GM21381 (cell line): ENCODE data around the gene ZNF382.
A peak's percentile ranks its signal among the peaks of the same experiment; 100 is the strongest.
"Not testable (repeated sequence)": the region's sequence is repeated elsewhere in the genome, so short reads cannot be mapped to it uniquely, and the experiment has no call there.

Experiments
- ATAC-seq: cut with Tn5 transposase; IDR thresholded peaks from one replicate; pipeline ENCODE4 v1.9.1; 2021; ENCODE audit warnings: mild to moderate bottlenecking, moderate library complexity; ENCODE audit not compliant: unreplicated experiment

Gene ZNF382

GRCh38 chr19:36605101-36605876, at the start of gene ZNF382:
TSS of gene ZNF382 (plus strand) at chr19:36605313. CDS start at chr19:36609915, 4,602 bp downstream.
- peak; percentile 65 for ATAC-seq

- no peak for ATAC-seq
These were observed 40.7 kb upstream of the ZNF382 start for GRCh38 chr19:36564391-36564790.

- no peak for ATAC-seq
These were observed 32.5 kb upstream of the ZNF382 start for GRCh38 chr19:36572593-36573019.

DNA sequence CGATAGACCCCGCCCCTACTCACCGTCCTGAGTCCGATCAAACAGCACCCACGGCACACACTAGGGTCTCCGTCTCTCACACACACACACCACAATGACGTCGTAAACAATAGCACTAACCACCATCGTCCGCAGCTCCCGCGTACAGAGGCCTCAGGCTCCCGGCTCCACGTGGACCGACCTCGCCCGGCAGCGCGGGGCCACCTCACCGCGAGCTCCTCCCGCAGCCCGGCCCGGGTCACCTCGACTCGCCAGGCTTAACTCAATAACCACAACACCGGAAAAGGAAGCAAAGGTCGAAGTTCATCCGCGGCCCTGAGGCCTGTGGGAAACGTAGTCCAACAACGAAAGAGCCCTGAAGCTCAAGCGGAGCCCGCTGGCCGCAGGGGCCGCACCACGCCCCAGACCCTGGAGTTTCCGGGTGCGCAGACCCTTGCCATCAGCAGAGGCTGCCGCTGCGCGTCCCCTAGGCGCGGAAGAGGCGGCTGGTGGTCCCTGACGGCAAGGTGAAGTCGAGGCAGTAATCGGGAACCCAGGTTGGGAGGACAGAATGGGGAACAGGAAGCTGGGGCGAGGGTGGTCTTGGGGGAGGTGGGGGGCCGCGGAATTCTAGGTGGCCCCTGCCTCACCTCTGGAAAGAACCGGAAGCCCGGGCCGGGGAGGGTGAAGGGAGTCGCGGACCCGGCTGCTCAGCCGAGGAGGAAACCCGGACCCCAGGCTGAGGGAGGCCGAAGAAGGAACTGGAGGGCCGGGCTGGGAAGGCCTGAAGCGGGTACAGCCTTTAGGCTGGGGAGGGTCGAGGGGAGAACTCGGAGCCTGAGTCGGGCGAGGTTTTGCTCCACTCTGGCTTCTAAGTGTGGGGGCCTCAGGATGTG, 31.9 kb upstream of the ZNF382 start, which contains the start of gene ZNF529:
Gene ZNF529 (minus strand): TSS at position 273 of the 875 bp plus-strand sequence. CDS start 946 bp downstream, outside the sequence.
- ATAC-seq = peak; percentile 93

GRCh38 chr19:36573895-36574720, 31.0 kb upstream of the ZNF382 start:
- no peak for ATAC-seq

- no peak for ATAC-seq
These were observed 30.4 kb upstream of the ZNF382 start for GRCh38 chr19:36574741-36575140.

GRCh38 chr19:36577271-36577996, 27.7 kb upstream of the ZNF382 start:
- ATAC-seq = no peak

DNA sequence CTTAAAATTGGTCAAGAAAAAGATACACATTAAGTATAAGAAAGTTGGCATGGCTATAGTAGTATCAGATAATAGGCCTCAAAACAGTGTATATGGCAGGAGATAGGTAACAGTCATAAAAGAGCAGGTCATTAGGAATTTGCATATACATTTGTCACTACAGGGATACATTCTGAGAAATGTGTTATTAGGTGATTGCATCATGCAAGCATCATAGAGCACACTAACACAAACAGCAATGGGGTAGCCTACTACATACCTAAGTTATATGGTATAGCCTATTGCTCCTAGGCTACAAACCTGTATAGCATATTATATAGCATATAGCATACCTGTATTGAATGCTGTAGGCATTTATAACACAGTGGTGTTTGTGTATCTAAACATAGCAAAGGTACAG, 25.9 kb upstream of the ZNF382 start:
- ATAC-seq = no peak

GRCh38 chr19:36602681-36603080, 2.4 kb upstream of the ZNF382 start:
- not testable (repeated sequence) for ATAC-seq

DNA sequence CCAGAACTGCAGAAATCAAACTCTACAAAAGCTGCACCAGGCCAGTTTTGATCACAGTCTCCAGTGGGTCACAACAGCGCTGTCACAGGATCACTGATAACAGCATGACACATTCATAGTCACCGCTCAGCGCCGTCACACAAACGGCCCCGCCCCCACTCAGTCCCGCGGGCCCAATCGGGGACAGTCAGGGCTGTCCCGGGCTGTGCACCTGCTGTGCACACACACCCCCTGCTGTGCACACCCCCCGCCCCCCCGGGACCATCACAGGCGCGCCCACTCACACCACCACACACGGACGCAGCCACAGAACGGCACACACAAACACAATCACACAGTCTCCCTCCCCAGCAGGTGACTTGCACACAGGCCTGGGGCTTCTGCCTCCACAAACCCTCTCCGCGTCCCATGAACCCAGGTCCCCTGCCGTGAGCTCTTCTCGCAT, 435 bp upstream of the ZNF382 start:
- ATAC-seq = peak; percentile 76

- ATAC-seq = no peak
These were observed 865 bp downstream of the ZNF382 start for GRCh38 chr19:36605877-36606478.

- ATAC-seq = no peak
These were observed 21.9 kb downstream of the ZNF382 start for GRCh38 chr19:36627057-36627456.

GRCh38 chr19:36635342-36635741, 30.2 kb downstream of the ZNF382 start:
- no peak for ATAC-seq

- no peak for ATAC-seq
These were observed 33.9 kb downstream of the ZNF382 start for GRCh38 chr19:36638862-36639510.

DNA sequence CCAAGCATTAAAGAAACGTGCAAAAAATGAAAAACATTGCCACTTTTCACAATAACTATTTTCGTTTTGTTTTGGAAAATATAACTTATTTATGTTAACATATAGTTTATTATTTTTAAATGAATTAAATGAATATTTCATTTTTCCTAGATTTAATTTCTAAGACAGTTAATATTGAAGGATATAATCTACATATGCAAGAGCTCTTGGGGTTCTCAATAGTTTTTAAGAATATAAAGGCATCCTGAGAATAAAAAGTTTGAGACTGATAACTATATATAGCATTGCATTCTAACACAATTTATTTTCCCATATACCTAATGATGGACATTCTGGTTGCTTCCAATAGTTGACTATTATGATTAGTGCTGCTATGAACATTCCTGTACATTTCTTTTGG, 41.6 kb downstream of the ZNF382 start:
- ATAC-seq = no peak

DNA sequence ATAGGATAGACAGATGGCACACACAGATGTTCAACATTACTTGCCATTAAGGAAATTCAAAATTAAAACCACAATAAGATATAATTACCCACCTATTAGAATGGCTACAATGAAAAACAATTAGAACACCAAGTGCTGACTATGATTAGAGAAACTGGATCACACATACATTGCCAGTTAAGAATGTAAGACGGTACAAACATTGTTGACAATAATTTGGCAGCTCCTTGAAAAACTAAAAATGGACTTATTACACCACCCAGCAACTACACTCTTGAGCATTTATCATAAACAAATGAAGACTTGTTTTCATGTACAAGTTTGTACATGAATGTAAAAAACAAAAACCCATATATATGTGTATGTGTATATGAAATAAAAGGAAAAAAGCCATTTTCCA, 47.8 kb downstream of the ZNF382 start:
- no peak for ATAC-seq

DNA sequence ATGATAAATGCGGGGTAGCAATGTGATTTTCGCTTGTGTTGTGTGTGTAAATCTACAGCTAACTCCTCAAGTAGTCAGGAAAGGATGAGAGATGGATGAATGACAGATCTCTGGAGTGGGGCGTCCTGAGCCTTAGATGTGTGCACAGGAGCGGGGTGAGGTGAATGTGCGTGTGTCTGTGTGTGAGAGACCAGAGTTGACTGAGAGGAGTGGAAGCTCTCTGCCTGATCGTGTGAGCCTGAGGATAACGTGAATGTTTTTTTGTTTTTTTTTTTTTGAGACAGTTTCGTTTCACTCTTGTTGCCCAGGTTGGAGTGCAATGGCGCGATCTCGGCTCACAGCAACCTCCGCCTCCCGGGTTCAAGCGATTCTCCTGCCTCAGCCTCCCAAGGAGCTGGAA, 60.7 kb downstream of the ZNF382 start:
- ATAC-seq = no peak

GRCh38 chr19:36668646-36669045, 63.5 kb downstream of the ZNF382 start:
- ATAC-seq = no peak

DNA sequence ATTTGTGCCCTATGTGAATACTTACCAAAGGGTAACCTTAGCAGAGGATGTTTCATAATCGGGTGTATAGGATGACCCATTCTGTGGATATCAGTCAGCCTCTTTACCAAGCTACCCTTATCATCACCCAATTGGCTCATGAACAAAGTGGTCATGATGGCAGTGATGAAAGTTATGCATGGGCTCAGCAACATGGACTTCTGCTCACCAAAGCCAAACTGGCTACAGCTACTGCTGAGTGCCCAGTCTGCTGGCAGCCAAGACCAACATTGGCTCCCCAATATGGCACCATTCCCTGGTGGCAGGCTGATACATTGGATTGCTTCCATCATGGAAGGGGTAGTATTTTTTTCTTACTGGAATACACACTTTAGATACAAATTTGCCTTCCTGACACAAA, 67.3 kb downstream of the ZNF382 start:
- ATAC-seq = no peak
